Stimulated activated CD4-positive, alpha-beta T cell treated with anti-CD3 and anti-CD28 coated beads, Interleukin-2, amount 100 ng/mL, for 24 hours (primary cell): ENCODE results near the gene SLC16A12.
A peak's percentile ranks its signal among the peaks of the same experiment; 100 is the strongest.

ENCODE experiments used
- DNase-seq, 2 donors: peaks; one replicate each; pipeline ENCODE4 v3.0.0-alpha.2; 2020

SLC16A12 gene, protein sequence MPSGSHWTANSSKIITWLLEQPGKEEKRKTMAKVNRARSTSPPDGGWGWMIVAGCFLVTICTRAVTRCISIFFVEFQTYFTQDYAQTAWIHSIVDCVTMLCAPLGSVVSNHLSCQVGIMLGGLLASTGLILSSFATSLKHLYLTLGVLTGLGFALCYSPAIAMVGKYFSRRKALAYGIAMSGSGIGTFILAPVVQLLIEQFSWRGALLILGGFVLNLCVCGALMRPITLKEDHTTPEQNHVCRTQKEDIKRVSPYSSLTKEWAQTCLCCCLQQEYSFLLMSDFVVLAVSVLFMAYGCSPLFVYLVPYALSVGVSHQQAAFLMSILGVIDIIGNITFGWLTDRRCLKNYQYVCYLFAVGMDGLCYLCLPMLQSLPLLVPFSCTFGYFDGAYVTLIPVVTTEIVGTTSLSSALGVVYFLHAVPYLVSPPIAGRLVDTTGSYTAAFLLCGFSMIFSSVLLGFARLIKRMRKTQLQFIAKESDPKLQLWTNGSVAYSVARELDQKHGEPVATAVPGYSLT

GRCh38 chr10:89535171-89536012 lies at the start of gene SLC16A12:
Gene SLC16A12, minus strand, starts transcription at chr10:89535594. Its CDS starts 73,016 bp downstream, at chr10:89462578.
- DNase-seq: peak in 1 of 2 donors; percentile 11

- no peak for DNase-seq
Observed at GRCh38 chr10:89582022-89582421, 46.6 kb upstream of the SLC16A12 start.

GRCh38 chr10:89580243-89580642 lies 44.8 kb upstream of the SLC16A12 start:
- no peak for DNase-seq

DNA sequence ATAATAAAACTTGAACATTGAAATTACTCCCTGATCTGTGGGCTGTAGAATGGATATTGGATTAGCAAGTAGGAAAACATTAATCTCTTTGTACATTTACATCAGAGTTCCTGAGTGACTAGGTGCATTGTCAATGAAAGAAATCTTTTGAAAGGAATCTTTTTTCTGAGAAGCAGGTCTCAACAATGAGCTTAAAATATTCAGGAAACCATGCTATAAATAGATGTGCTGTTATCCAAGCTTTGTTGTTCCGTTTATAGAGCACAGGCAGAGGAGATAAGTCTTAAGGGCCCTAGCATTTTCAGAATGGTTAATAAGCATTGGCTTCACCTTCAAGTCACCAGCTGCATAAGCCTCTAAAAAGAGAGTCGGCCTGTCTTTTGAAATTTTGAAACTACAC lies 41.3 kb upstream of the SLC16A12 start:
- DNase-seq: no peak

DNA sequence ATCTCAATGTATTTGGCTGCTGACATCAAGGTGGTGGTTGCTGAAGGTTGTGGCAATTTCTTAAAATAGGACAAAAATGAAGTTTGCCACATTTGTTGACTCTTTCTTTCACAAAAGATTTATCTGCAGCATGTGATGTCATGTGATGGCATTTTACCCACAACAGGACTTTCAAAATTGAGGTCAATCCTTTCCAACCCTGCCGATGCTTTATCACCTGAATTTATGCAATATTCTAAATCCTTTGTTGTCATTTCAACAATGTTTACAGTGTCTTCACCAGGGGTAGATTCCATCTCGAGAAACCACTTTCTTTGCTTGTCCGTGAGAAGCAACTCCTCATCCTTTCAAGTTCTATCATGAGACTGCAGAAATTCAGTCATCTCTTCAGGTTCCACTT lies 40.6 kb upstream of the SLC16A12 start:
- DNase-seq: no peak

DNA sequence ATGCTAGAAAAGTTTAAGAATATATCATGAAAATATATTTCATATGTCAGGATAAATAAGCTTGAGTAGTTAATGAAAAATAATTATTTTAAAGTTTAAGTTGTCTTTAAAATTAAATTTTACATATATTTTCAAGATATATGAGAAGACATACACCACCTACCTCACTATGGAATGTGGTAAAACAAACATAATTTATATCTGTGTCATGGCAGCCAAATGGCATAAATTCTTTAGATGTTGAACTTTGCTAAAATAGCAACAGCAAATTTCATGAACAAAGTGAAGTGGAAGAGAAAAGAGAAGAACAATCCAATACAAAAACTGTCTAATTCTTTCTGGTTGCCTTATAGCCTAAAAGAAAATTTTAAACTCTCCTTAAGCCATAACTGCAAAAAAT lies 39.6 kb upstream of the SLC16A12 start:
- no peak for DNase-seq

DNA sequence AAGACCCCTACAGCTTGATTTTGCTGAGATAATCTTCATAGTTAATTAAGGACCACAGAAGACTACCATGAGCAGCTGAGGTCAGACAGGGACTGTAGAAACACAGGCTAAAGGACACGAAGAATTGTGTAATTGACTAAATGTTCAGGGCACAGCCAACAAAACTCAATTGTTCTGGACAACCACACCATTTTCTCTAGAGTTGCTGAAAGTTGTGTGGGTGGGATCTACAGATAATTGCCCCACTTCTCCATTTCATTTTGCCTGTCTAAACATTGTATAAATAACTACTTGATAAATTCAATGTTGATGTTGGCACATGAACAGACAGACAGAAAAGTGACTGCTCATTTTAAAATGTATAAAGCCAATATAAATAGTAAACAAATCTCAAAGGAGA lies 39.0 kb upstream of the SLC16A12 start:
- DNase-seq: no peak

GRCh38 chr10:89567576-89568245 lies 32.3 kb upstream of the SLC16A12 start:
- no peak for DNase-seq

GRCh38 chr10:89566992-89567391 lies 31.6 kb upstream of the SLC16A12 start:
- DNase-seq: no peak

- no peak for DNase-seq
Observed at GRCh38 chr10:89566095-89566950, 30.9 kb upstream of the SLC16A12 start.

- DNase-seq: no peak
Observed at GRCh38 chr10:89565180-89565579, 29.8 kb upstream of the SLC16A12 start.

DNA sequence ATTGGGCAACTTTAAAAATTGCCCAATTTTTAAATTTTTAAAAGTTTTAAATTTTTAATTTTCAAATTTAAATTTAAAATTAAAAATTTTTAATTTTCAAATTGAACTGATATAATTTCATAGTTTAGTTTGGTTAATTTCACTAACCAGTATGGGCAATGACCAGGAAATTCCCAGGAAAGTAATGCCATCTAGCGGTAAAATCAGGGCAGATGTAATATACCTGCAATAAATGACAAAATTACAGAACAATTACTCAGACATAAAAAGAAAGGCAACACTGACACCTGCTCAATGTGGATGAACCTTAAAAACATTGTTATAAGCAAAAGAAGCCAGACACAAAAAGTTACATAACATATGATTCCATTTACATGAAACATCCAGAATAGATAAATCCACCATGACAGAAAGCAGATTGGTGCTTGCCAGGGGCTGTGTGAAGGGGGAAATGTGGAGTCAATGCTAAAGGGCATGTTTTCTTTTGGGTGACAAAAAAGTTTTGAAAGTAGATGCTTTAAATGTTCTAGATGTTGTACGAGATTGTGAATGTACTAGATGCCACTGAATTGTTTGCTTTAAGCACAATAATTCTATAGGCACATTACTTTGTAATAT lies 28.6 kb upstream of the SLC16A12 start:
- no peak for DNase-seq

DNA sequence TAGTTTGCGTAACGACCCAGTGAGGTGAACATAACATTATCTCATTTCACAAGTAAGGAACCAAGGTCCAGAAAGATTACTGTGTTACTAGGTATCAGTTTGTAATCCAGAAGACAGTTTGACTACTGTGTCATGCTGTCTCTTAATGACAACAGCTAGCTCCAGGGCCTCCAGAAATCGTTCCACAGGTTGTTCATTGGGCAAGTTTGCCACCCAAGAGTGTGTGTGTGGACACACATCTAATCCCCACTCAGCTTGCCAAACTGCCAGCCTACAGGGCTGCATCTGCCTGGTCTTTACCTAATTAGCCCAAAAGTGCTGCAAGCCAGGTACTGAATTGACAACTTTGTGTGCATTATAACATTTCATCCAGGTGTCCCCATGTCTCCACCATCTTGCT lies 27.9 kb upstream of the SLC16A12 start:
- no peak for DNase-seq

DNA sequence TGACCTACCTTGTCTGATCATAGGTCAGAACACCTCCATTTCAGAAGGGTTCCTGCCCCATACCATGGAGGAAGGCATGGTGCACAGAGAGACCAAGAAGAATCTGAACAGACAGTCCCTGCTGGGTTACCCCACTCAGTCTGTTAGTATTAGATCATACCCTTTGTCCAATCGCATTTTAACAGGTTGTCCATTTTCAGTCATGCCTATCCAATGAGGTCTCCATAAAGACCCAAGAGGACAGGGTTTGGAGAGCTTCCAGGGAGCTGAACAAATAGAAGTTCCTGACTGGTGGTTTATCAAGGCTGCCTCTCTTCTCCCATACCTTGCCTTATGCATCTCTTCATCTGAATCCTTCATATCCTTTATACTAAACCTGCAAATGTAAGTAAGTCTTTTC lies 21.2 kb upstream of the SLC16A12 start:
- no peak for DNase-seq

GRCh38 chr10:89555688-89556445 lies 20.5 kb upstream of the SLC16A12 start:
- no peak for DNase-seq

- DNase-seq: no peak
Observed at GRCh38 chr10:89554433-89554832, 19.0 kb upstream of the SLC16A12 start.

DNA sequence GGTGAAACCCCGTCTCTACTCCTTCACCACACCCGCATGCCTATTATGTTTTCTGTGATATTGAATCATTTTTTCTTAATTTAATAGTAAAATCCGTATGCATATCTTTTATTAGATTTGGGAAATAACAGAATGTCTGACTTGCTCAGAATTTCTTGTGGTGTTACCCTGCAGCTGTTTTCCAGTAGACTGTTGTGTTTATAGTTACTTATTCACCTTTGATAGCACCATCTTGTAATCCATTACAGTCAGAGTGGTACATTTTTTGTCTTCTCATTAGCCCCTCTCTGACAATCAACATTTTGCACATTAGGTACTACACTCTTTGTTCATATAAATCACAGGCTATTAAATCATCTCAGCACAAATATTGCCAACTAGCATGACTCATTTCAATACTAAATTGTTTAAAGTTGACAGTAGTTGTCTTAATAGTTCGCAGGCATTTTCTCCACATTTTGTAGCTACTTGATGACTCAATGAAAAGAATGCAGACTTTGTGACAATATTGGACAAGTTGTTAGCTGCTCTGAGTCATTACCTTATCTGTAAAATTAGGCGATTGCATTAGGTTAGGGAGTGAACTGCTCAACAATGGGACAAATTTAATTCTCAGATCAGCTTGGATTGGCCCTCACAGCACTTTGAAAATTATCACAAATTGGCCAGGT lies 17.8 kb upstream of the SLC16A12 start:
- DNase-seq: no peak

- no peak for DNase-seq
Observed at GRCh38 chr10:89552213-89552612, 16.8 kb upstream of the SLC16A12 start.

- no peak for DNase-seq
Observed at GRCh38 chr10:89550509-89550908, 15.1 kb upstream of the SLC16A12 start.

- DNase-seq: no peak
Observed at GRCh38 chr10:89549510-89549909, 14.1 kb upstream of the SLC16A12 start.
